WTC11 (cell line): ENCODE results near the gene ZSCAN4. TPM values are rescaled to one million over a fixed set of nuclear protein-coding genes. Genes with fewer than 3 reads are reported as not detected.

Source experiments
- ATAC-seq: fragments of 200-7000 bp; cut with Tn5 transposase; 2 replicates; pipeline ENCODE4 v1.10.0; 2021; ENCODE audit warnings: mild to moderate bottlenecking, moderate library complexity
- CTCF ChIA-PET: fragments of 300-600 bp; sonication (Branson Sonifier 250); formaldehyde crosslinking; loops from one replicate; lab custom pipeline; 2021; ENCODE audit warnings: antibody characterized with exemption; lab: Charles Lee
- POLR2A ChIA-PET: fragments of 350-600 bp; sonication (Branson Sonifier 250); formaldehyde crosslinking; loops from one replicate; lab custom pipeline; 2021; ENCODE audit warnings: antibody characterized with exemption; lab: Charles Lee
- DNase-seq: peaks from one replicate; pipeline ENCODE4 v3.0.0; 2021; ENCODE audit warnings: low spot score
- H3K27ac Mint-ChIP-seq: 2 replicates; pipeline ENCODE4 v1.8.0; 2021; ENCODE audit warnings: mixed read lengths
- H3K27me3 Mint-ChIP-seq: 2 replicates; pipeline ENCODE4 v1.8.0; 2021; ENCODE audit warnings: low read depth, mild to moderate bottlenecking, moderate library complexity, mixed read lengths
- H3K36me3 Mint-ChIP-seq: 2 replicates; pipeline ENCODE4 v1.8.0; 2021; ENCODE audit warnings: mixed read lengths
- H3K4me1 Mint-ChIP-seq: 2 replicates; pipeline ENCODE4 v1.8.0; 2022; ENCODE audit warnings: mixed read lengths
- H3K4me3 Mint-ChIP-seq: 2 replicates; pipeline ENCODE4 v1.8.0; 2021; ENCODE audit warnings: mild to moderate bottlenecking, moderate library complexity, mixed read lengths
- H3K9me3 Mint-ChIP-seq: 2 replicates; pipeline ENCODE4 v1.8.0; 2021; ENCODE audit warnings: mixed read lengths
- ARID4B ChIP-seq: sonication (generic); formaldehyde crosslinking; IDR thresholded peaks from 2 replicates; pipeline ENCODE4 v1.8.0; 2023; ENCODE audit warnings: missing genetic modification reagents, mild to moderate bottlenecking, borderline replicate concordance
- ATF2 ChIP-seq: sonication (generic); formaldehyde crosslinking; IDR thresholded peaks from 2 replicates; pipeline ENCODE4 v1.8.1; 2022; ENCODE audit warnings: low read depth, missing genetic modification reagents, borderline replicate concordance
- ATF6 ChIP-seq: sonication (generic); formaldehyde crosslinking; IDR thresholded peaks from 2 replicates; pipeline ENCODE4 v1.8.1; 2023; ENCODE audit warnings: mild to moderate bottlenecking, missing genetic modification reagents
- E2F1 ChIP-seq: sonication (generic); formaldehyde crosslinking; IDR thresholded peaks from 2 replicates; pipeline ENCODE4 v1.8.0; 2022; ENCODE audit warnings: mild to moderate bottlenecking, missing genetic modification reagents
- E2F4 ChIP-seq: sonication (generic); formaldehyde crosslinking; IDR thresholded peaks from 2 replicates; pipeline ENCODE4 v1.8.1; 2022; ENCODE audit warnings: low read depth, mild to moderate bottlenecking, moderate library complexity, missing genetic modification reagents, borderline replicate concordance
- ETV6 ChIP-seq: sonication (generic); formaldehyde crosslinking; IDR thresholded peaks from 2 replicates; pipeline ENCODE4 v1.8.1; 2022; ENCODE audit warnings: mild to moderate bottlenecking, missing genetic modification reagents
- NFYB ChIP-seq: sonication (generic); formaldehyde crosslinking; conservative IDR thresholded peaks from 2 replicates; pipeline ENCODE4 v1.8.0; 2022; ENCODE audit warnings: low read depth, missing genetic modification reagents
- PREB ChIP-seq: sonication (generic); formaldehyde crosslinking; IDR thresholded peaks from 2 replicates; pipeline ENCODE4 v1.8.1; 2022; ENCODE audit warnings: mild to moderate bottlenecking, missing genetic modification reagents, moderate library complexity, borderline replicate concordance
- RORB ChIP-seq: fragments of 250-450 bp; sonication (Bioruptor Pico); IDR thresholded peaks from 2 replicates; pipeline ENCODE4 v1.9.0; 2021; ENCODE audit warnings: mild to moderate bottlenecking
- TCF7 ChIP-seq: sonication (generic); formaldehyde crosslinking; IDR thresholded peaks from 2 replicates; pipeline ENCODE4 v1.8.0; 2022; ENCODE audit warnings: mild to moderate bottlenecking, low read depth, missing genetic modification reagents, moderate library complexity
- ZNF121 ChIP-seq: sonication (generic); formaldehyde crosslinking; IDR thresholded peaks from 2 replicates; pipeline ENCODE4 v1.8.0; 2023; ENCODE audit warnings: missing genetic modification reagents
- ZNF317 ChIP-seq: sonication (generic); formaldehyde crosslinking; IDR thresholded peaks from 2 replicates; pipeline ENCODE4 v1.8.1; 2023; ENCODE audit warnings: low read depth, mild to moderate bottlenecking, moderate library complexity, missing genetic modification reagents, borderline replicate concordance
- ZNF532 ChIP-seq: fragments of 250-450 bp; sonication (Bioruptor Pico); IDR thresholded peaks from 2 replicates; pipeline ENCODE4 v1.9.0; 2021; ENCODE audit warnings: mild to moderate bottlenecking, borderline replicate concordance
- ZSCAN18 ChIP-seq: fragments of 250-450 bp; sonication (Bioruptor Pico); IDR thresholded peaks from 2 replicates; pipeline ENCODE4 v2.1.2; 2022; ENCODE audit warnings: mild to moderate bottlenecking, moderate library complexity
- total RNA-seq: library from RNA; stranded (reverse); gene quantifications from 3 replicates; pipeline ENCODE4 v1.2.3, GENCODE V29; 2021

The ZSCAN4 gene
- total RNA-seq, 1 experiment from 2014 or later = 0.13 TPM

GRCh38 chr19:57642396-57643046 lies 26.2 kb upstream of the ZSCAN4 start:
- DNase-seq (no peak), ATAC-seq (no peak)
- peaks cover 1% of the 10 kb centered on the region for H3K27me3 Mint-ChIP-seq
- no peak overlapping the region for H3K27ac Mint-ChIP-seq
- no peak for TF ChIP-seq ZSCAN18 (CRISPR knock-in tag)
- no peak for TF ChIP-seq ATF2
- TF ChIP-seq ZNF121 (CRISPR knock-in tag) = no peak
- TF ChIP-seq ZNF317 (CRISPR knock-in tag) = no peak
- TF ChIP-seq RORB (CRISPR knock-in tag) = no peak
- TF ChIP-seq ARID4B = no peak
- TF ChIP-seq NFYB (CRISPR knock-in tag) = no peak
- no peak for TF ChIP-seq ATF6
- CTCF ChIA-PET = no interaction called here
- no peaks in the 10 kb centered on the region for H3K4me1 Mint-ChIP-seq
- POLR2A ChIA-PET = no interaction called here
- peaks cover 52% of the 10 kb centered on the region for H3K36me3 Mint-ChIP-seq
- H3K4me3 Mint-ChIP-seq = no peak overlapping the region
- H3K9me3 Mint-ChIP-seq = peaks cover 20% of the 10 kb centered on the region

GRCh38 chr19:57643734-57644133 lies 25.0 kb upstream of the ZSCAN4 start:
- no peak for ATAC-seq
- peaks cover 12% of the 10 kb centered on the region; the same call in 1 of the 2 replicates for H3K9me3 Mint-ChIP-seq
- CTCF ChIA-PET = no interaction called here
- H3K4me1 Mint-ChIP-seq = no peaks in the 10 kb centered on the region
- POLR2A ChIA-PET = no interaction called here
- H3K36me3 Mint-ChIP-seq = peaks cover 40% of the 10 kb centered on the region
- DNase-seq = no peak
- H3K4me3 Mint-ChIP-seq = no peak overlapping the region
- peaks cover 7% of the 10 kb centered on the region for H3K27me3 Mint-ChIP-seq
- H3K27ac Mint-ChIP-seq = no peak overlapping the region
- no peak for TF ChIP-seq PREB (CRISPR knock-in tag)
- TF ChIP-seq TCF7 (CRISPR knock-in tag) = no peak
- no peak for TF ChIP-seq E2F4 (CRISPR knock-in tag)
- no peak for TF ChIP-seq E2F1 (CRISPR knock-in tag)
- TF ChIP-seq ZNF532 (CRISPR knock-in tag) = no peak
- no peak for TF ChIP-seq ETV6
- TF ChIP-seq ZSCAN18 (CRISPR knock-in tag) = no peak
